NCI-H146 treated with DMSO at 0.1 percent for 48 hours (cell line): ENCODE data around the gene ZNF660.
"Not testable (repeated sequence)": the region's sequence is repeated elsewhere in the genome, so short reads cannot be mapped to it uniquely, and the experiment has no call there.

Experiments used
- DNase-seq: peaks from one replicate; lab custom pipeline; 2025; ENCODE audit not compliant: unreplicated experiment; lab: John Stamatoyannopoulos, UW

Gene ZNF660

GRCh38 chr3:44584646-44585501 lies at the start of gene ZNF660:
Gene ZNF660, plus strand, starts transcription at chr3:44584964. Its CDS starts 9,230 bp downstream, at chr3:44594194.
- DNase-seq = peak; percentile 53

- no peak for DNase-seq
These were observed 49.4 kb upstream of the ZNF660 start for GRCh38 chr3:44535364-44535763.

- not testable (repeated sequence) for DNase-seq
These were observed 40.0 kb upstream of the ZNF660 start for GRCh38 chr3:44544811-44545210.

GRCh38 chr3:44554626-44555592 lies 29.9 kb upstream of the ZNF660 start, which contains the start of gene ZKSCAN7:
Gene ZKSCAN7, plus strand, starts transcription at chr3:44555193. Its CDS starts 1,855 bp downstream, at chr3:44557048.
- peak; percentile 13 for DNase-seq

GRCh38 chr3:44555723-44556122 lies 29.0 kb upstream of the ZNF660 start:
- no peak for DNase-seq

- DNase-seq = no peak
These were observed 27.7 kb upstream of the ZNF660 start for GRCh38 chr3:44557074-44557473.

- DNase-seq = no peak
These were observed 23.7 kb upstream of the ZNF660 start for GRCh38 chr3:44561076-44561475.

GRCh38 chr3:44562147-44562546 lies 22.6 kb upstream of the ZNF660 start:
- no peak for DNase-seq

GRCh38 chr3:44568561-44568960 lies 16.2 kb upstream of the ZNF660 start:
- no peak for DNase-seq

GRCh38 chr3:44571024-44571423 lies 13.7 kb upstream of the ZNF660 start:
- no peak for DNase-seq

GRCh38 chr3:44576613-44577012 lies 8.2 kb upstream of the ZNF660 start:
- no peak for DNase-seq

- DNase-seq = not testable (repeated sequence)
These were observed 7.3 kb upstream of the ZNF660 start for GRCh38 chr3:44577354-44577952.

GRCh38 chr3:44578316-44578715 lies 6.4 kb upstream of the ZNF660 start:
- not testable (repeated sequence) for DNase-seq

- DNase-seq = not testable (repeated sequence)
These were observed 5.7 kb upstream of the ZNF660 start for GRCh38 chr3:44578924-44579515.

GRCh38 chr3:44579749-44580148 lies 5.0 kb upstream of the ZNF660 start:
- not testable (repeated sequence) for DNase-seq

- not testable (repeated sequence) for DNase-seq
These were observed 3.8 kb upstream of the ZNF660 start for GRCh38 chr3:44580971-44581370.

- no peak for DNase-seq
These were observed 11.9 kb downstream of the ZNF660 start for GRCh38 chr3:44596621-44597020.

GRCh38 chr3:44601749-44602148 lies 17.0 kb downstream of the ZNF660 start:
- no peak for DNase-seq

GRCh38 chr3:44612678-44613077 lies 27.9 kb downstream of the ZNF660 start:
- DNase-seq = no peak

- peak; percentile 76 for DNase-seq
These were observed 40.2 kb downstream of the ZNF660 start, which contains the start of gene ZNF197 for GRCh38 chr3:44624749-44625480. Gene ZNF197, plus strand, starts transcription at chr3:44625036. Its CDS starts 4,119 bp downstream, at chr3:44629155.
